OCI-LY3 (cell line): ENCODE data around the gene PHPT1.

Experiments used
- CTCF ChIP-seq: fragments of 200-600, 300-600 bp; sonication (generic); IDR thresholded peaks from 2 replicates; pipeline ENCODE4 v1.5.1; 2014; ENCODE audit warnings: antibody characterized with exemption, low read length, low read depth
- EZH2phosphoT487 ChIP-seq: fragments of 200-600 bp; shearing (Covaris generic); IDR thresholded peaks from 2 replicates; pipeline ENCODE4 v1.6.1; 2018; ENCODE audit warnings: antibody characterized with exemption, mixed run types, low read depth

- TF ChIP-seq CTCF (no peak), EZH2phosphoT487 (no peak)
Observed at GRCh38 chr9:136860933-136861873, 12.0 kb downstream of the PHPT1 start.
